GM19463 (cell line): ENCODE measurements around the gene CUL7.
A peak's percentile ranks its signal among the peaks of the same experiment; 100 is the strongest.
"Not testable (repeated sequence)": the region's sequence is repeated elsewhere in the genome, so short reads cannot be mapped to it uniquely, and the experiment has no call there.

Experiments
- ATAC-seq: cut with Tn5 transposase; IDR thresholded peaks from one replicate; pipeline ENCODE4 v1.9.1; 2021; ENCODE audit warnings: mild to moderate bottlenecking, moderate library complexity; ENCODE audit not compliant: unreplicated experiment

Gene CUL7

GRCh38 chr6:43019152-43019551 lies 34.5 kb downstream of the CUL7 start:
- ATAC-seq, result no peak

- ATAC-seq, result no peak
These were observed 36.7 kb downstream of the CUL7 start for GRCh38 chr6:43016943-43017334.

- ATAC-seq, result no peak
These were observed 37.3 kb downstream of the CUL7 start for GRCh38 chr6:43016176-43016942.

GRCh38 chr6:43014434-43014909 lies 39.2 kb downstream of the CUL7 start:
- ATAC-seq, result no peak

GRCh38 chr6:43013843-43014433 lies 39.7 kb downstream of the CUL7 start, which contains the start of the genes KLHDC3 and MEA1:
Gene KLHDC3, plus strand, starts transcription at chr6:43014249. Its CDS starts 2,944 bp downstream, at chr6:43017193.
Gene MEA1, minus strand, starts transcription at chr6:43013946. Its CDS starts 133 bp downstream, at chr6:43013813.
- ATAC-seq, result peak; percentile 86

GRCh38 chr6:43013097-43013842 lies 40.4 kb downstream of the CUL7 start:
- no peak for ATAC-seq

GRCh38 chr6:43012364-43012763 lies 41.3 kb downstream of the CUL7 start:
- ATAC-seq, result no peak

GRCh38 chr6:43011207-43011606 lies 42.4 kb downstream of the CUL7 start:
- ATAC-seq, result no peak

GRCh38 chr6:43009124-43009523 lies 44.5 kb downstream of the CUL7 start:
- ATAC-seq, result no peak

- no peak for ATAC-seq
These were observed 46.5 kb downstream of the CUL7 start for GRCh38 chr6:43007126-43007525.

- ATAC-seq, result no peak
These were observed 47.4 kb downstream of the CUL7 start for GRCh38 chr6:43006251-43006650.

- no peak for ATAC-seq
These were observed 47.8 kb downstream of the CUL7 start for GRCh38 chr6:43005844-43006243.

- no peak for ATAC-seq
These were observed 51.8 kb downstream of the CUL7 start for GRCh38 chr6:43001843-43002242.

- ATAC-seq, result not testable (repeated sequence)
These were observed 55.4 kb downstream of the CUL7 start for GRCh38 chr6:42998205-42998604.

- no peak for ATAC-seq
These were observed 57.1 kb downstream of the CUL7 start for GRCh38 chr6:42996513-42996912.

- ATAC-seq, result no peak
These were observed 60.2 kb downstream of the CUL7 start for GRCh38 chr6:42993445-42993844.

- no peak for ATAC-seq
These were observed 63.7 kb downstream of the CUL7 start for GRCh38 chr6:42989923-42990322.

GRCh38 chr6:42988486-42989020 lies 65.1 kb downstream of the CUL7 start:
- no peak for ATAC-seq
